Sigmoid colon (tissue), 3 donors: Measurements from ENCODE around the gene MYO9A.

Experiments
- CTCF ChIP-seq, 4 experiments: fragments of 450-650 bp in 3 of 4; fragments of 200-600 bp in 1 of 4; IDR thresholded peaks; one replicate each; pipeline ENCODE4 v1.5.1; 2016 to 2019; ENCODE audit warnings: antibody characterized with exemption in 4 of 4, mild to moderate bottlenecking in 3 of 4, moderate library complexity in 2 of 4
- POLR2A ChIP-seq, 2 donors: fragments of 450-650 bp; IDR thresholded peaks; one replicate each; pipeline ENCODE4 v1.6.1; 2016; ENCODE audit warnings: antibody characterized with exemption in 2 of 2, mild to moderate bottlenecking in 2 of 2, moderate library complexity in 2 of 2

- no peak for TF ChIP-seq CTCF (IDR thresholded peaks at IDR 0.05)
- no peak for TF ChIP-seq POLR2A (IDR thresholded peaks at IDR 0.05)
Observed at GRCh38 chr15:72130272-72130671, 12.3 kb upstream of the MYO9A start.
